Suprapubic skin (tissue), 4 donors: ENCODE results near the gene PTAFR. TPM values are rescaled to one million over a fixed set of nuclear protein-coding genes. Genes with fewer than 3 reads are reported as not detected.

Experiments used
- DNase-seq, 2 donors: peaks; one replicate each; pipeline ENCODE4 v3.0.0-alpha.2; 2019; ENCODE audit warnings: low spot score in 2 of 2
- H3K27ac ChIP-seq: fragments of 200-600 bp; sonication (generic); one replicate; pipeline ENCODE4 v1.5.1; 2019
- H3K27me3 ChIP-seq: fragments of 200-600 bp; sonication (generic); one replicate; pipeline ENCODE4 v1.5.1; 2019
- H3K36me3 ChIP-seq: fragments of 200-600 bp; sonication (generic); one replicate; pipeline ENCODE4 v1.5.1; 2019
- H3K4me1 ChIP-seq: fragments of 200-600 bp; sonication (generic); one replicate; pipeline ENCODE4 v1.5.1; 2019
- H3K4me3 ChIP-seq: fragments of 200-600 bp; sonication (generic); one replicate; pipeline ENCODE4 v1.5.1; 2019; ENCODE audit warnings: mild to moderate bottlenecking
- H3K9me3 ChIP-seq: fragments of 200-600 bp; sonication (generic); one replicate; pipeline ENCODE4 v1.5.1; 2019
- EP300 ChIP-seq: sonication (generic); formaldehyde crosslinking; IDR thresholded peaks from one replicate; pipeline ENCODE4 v1.6.1; 2017; ENCODE audit warnings: antibody characterized with exemption
- POLR2A ChIP-seq, 2 donors: fragments of 450-650 bp; IDR thresholded peaks; one replicate each; pipeline ENCODE4 v1.6.1; 2017; ENCODE audit warnings: antibody characterized with exemption in 2 of 2, mild to moderate bottlenecking in 2 of 2, moderate library complexity in 2 of 2
- POLR2AphosphoS5 ChIP-seq, 3 donors: sonication (generic); formaldehyde crosslinking; IDR thresholded peaks; one replicate each; pipeline ENCODE4 v1.6.1; 2017; ENCODE audit warnings: antibody characterized with exemption in 3 of 3
- WGBS: methylation state at CpG from one replicate; pipeline ENCODE4 v1.1.5; 2018; 5-methylcytosine and 5-hydroxymethylcytosine counted together
- total RNA-seq, 4 donors: library from RNA; depleted of rRNA; stranded (reverse); fragments of >200 nt; gene quantifications; one replicate each; pipeline ENCODE4 v1.1.0, GENCODE V29; 2016
- TF ChIP-seq, protein P1 (sequence below), 2 donors: fragments of 200-600 bp in 1 of 2; fragments of 450-650 bp in 1 of 2; sonication (generic) in 1 of 2; IDR thresholded peaks; one replicate each; pipeline ENCODE4 v1.5.1; 2016 to 2019; ENCODE audit warnings: antibody characterized with exemption in 2 of 2, mild to moderate bottlenecking in 1 of 2, moderate library complexity in 1 of 2

Gene PTAFR
- total RNA-seq, 4 donors from 2014 or later: 3.3 to 6.8 (median 5.5) TPM

DNA sequence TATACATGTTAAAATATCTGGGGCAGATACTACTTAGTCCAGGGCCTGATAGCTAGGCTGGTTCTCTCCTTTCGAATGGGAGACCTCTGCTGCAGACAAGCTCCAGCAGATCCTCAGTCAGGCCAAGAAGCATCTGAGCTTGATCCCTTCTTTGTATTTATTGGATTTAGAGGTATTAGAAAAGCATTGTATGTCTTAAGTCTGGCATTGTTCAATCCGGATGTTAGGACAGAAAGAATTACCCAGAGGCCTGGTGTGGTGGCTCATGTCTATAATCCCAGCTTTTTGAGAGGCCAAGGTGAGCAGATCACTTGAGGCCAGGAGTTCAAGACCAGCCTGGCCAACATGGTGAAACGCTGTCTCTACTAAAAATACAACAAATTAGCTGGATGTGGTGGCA is 66.9 kb downstream of the PTAFR start:
- TF ChIP-seq POLR2AphosphoS5 (IDR thresholded peaks at IDR 0.05) (no peak), POLR2A (IDR thresholded peaks at IDR 0.05) (no peak), EP300 (no peak)
- TF ChIP-seq, protein P1, sequence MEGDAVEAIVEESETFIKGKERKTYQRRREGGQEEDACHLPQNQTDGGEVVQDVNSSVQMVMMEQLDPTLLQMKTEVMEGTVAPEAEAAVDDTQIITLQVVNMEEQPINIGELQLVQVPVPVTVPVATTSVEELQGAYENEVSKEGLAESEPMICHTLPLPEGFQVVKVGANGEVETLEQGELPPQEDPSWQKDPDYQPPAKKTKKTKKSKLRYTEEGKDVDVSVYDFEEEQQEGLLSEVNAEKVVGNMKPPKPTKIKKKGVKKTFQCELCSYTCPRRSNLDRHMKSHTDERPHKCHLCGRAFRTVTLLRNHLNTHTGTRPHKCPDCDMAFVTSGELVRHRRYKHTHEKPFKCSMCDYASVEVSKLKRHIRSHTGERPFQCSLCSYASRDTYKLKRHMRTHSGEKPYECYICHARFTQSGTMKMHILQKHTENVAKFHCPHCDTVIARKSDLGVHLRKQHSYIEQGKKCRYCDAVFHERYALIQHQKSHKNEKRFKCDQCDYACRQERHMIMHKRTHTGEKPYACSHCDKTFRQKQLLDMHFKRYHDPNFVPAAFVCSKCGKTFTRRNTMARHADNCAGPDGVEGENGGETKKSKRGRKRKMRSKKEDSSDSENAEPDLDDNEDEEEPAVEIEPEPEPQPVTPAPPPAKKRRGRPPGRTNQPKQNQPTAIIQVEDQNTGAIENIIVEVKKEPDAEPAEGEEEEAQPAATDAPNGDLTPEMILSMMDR (IDR thresholded peaks at IDR 0.05): no peak
- Histone ChIP-seq H3K27me3 (no peaks in the 10 kb centered on the region), H3K9me3 (no peaks in the 10 kb centered on the region), H3K27ac (no peak overlapping the region), H3K4me1 (peaks cover 5% of the 10 kb centered on the region), H3K36me3 (no peaks in the 10 kb centered on the region), H3K4me3 (no peak overlapping the region)
- DNase-seq: no peak
- 93% methylated on average over 3 of the region's 3 CpGs for WGBS

DNA sequence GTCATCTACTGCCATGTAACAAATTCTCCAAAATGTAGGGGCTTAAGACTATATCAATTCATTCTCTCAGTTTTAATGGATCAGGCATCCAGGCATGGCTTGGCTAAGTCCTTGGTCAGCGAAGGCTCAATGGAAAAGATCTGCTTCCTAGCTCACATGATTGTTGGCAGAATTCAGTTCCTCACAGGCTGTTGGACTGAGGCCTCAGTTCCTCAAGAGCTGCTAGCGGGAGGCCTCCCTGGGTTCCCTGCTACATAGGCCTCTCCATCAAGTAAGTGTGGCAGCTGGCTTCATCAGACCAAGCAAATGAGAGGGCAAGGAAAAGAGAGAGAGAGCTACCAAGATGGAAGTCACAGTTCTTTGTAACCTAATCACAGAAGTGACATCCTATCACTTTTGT is 68.5 kb downstream of the PTAFR start:
- 83% methylated on average over 2 of the region's 2 CpGs for WGBS
- TF ChIP-seq EP300 (no peak), POLR2AphosphoS5 (IDR thresholded peaks at IDR 0.05) (no peak), POLR2A (IDR thresholded peaks at IDR 0.05) (no peak)
- TF ChIP-seq, protein P1 (IDR thresholded peaks at IDR 0.05): no peak
- Histone ChIP-seq H3K4me1 (peaks cover 6% of the 10 kb centered on the region), H3K9me3 (no peaks in the 10 kb centered on the region), H3K4me3 (no peak overlapping the region), H3K27me3 (no peaks in the 10 kb centered on the region), H3K27ac (no peak overlapping the region), H3K36me3 (no peaks in the 10 kb centered on the region)
- DNase-seq: peak in 1 of 2 donors; percentile 24

DNA sequence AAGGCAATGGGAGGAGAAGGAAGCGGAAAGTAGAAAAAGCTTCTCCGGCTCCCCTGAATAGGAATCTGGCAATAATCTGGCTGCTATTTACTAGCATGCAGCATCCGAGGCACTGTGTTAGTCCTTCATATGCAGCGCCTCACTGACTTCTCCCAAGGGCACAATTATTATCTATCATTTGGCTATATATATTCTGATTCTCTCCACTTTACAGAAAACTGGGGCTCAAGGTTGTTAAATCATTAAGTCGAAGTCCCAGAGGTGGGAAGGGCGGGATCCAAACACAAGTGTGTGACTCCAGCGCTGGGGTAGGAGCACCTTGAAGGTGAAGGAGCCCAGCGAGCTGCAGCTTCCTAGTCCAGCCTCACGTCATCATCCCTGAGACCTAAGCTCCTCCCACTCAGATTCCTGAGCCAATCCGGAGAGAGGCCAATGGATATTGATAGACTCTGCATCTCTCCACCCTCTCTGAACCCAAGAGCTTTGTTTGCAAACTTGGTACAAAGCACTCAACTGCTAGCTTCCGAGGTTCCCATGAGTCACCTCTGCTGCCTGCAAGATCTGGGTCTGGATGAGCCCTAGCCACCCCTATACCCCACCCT is 71.5 kb downstream of the PTAFR start:
- Histone ChIP-seq H3K9me3 (no peaks in the 10 kb centered on the region), H3K4me3 (peak overlapping the region; percentile 23), H3K4me1 (peaks cover 6% of the 10 kb centered on the region), H3K36me3 (no peaks in the 10 kb centered on the region), H3K27me3 (no peaks in the 10 kb centered on the region), H3K27ac (no peak overlapping the region)
- no peak for TF ChIP-seq EP300
- TF ChIP-seq POLR2A (IDR thresholded peaks at IDR 0.05): no peak
- no peak for TF ChIP-seq POLR2AphosphoS5 (IDR thresholded peaks at IDR 0.05)
- TF ChIP-seq, protein P1 (IDR thresholded peaks at IDR 0.05): no peak
- no peak for DNase-seq
- WGBS: 31% methylated on average over 11 of the region's 11 CpGs

DNA sequence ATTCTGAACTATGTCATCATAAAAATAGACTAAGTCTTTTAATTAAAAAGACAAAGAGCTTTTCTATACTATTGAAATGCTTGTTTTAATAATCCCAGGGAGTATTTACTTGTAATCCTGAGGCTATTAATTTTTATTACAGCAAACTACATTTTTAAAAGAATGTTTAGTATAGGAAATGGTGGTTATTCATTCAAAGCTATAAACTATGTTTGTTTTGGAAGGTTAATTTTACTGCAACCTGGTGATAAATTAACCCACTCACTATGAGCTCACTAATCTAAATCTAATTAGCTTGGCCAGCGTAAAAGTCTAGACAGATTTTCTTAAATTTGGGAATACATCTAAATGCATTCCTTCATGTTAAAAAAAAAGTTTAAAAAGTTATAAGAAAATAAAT is 74.3 kb downstream of the PTAFR start:
- no peak for DNase-seq
- Histone ChIP-seq H3K9me3 (no peaks in the 10 kb centered on the region), H3K36me3 (no peaks in the 10 kb centered on the region), H3K27me3 (no peaks in the 10 kb centered on the region), H3K27ac (no peak overlapping the region), H3K4me3 (no peak overlapping the region), H3K4me1 (peaks cover 6% of the 10 kb centered on the region)
- no peak for TF ChIP-seq POLR2A (IDR thresholded peaks at IDR 0.05)
- TF ChIP-seq, protein P1 (IDR thresholded peaks at IDR 0.05): no peak
- no peak for TF ChIP-seq POLR2AphosphoS5 (IDR thresholded peaks at IDR 0.05)
- TF ChIP-seq EP300: no peak
- 93% methylated on average over 1 of the region's 1 CpG for WGBS

DNA sequence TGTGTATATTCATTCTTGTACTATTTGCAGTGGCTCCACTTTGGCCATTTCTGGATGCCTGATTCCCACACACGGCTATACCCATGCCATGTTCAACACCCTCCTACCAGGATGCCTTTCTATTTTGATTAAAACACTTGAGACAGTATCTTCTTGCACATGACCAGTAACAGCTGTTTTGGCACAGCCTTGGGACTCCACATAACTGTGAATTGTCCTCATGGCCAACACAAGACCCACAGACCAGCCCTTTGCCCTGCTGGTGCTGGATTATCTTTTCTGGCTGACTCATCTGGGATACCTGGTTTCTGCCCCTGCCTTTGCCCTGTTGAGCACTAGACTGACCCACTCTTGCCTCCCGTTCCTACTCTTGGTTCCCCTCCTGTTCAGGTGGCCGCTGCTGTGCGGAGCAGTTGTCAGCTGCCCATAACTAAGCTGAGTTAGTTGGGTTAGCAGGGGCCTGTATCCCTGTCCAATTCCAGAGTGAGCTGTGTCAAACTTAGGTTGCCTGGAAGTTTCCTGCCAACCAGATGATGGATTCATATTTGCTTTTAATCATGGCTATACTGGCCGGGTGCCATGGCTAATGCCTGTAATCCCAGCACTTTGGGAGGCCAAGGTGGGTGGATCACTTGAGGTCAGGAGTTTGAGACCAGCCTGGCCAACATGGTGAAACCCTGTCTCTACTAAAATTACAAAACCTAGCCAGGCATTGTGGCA is 77.3 kb downstream of the PTAFR start:
- no peak overlapping the region for H3K4me3 ChIP-seq
- H3K27ac ChIP-seq: no peak overlapping the region
- H3K27me3 ChIP-seq: no peaks in the 10 kb centered on the region
- DNase-seq: no peak
- no peaks in the 10 kb centered on the region for H3K36me3 ChIP-seq
- H3K4me1 ChIP-seq: no peaks in the 10 kb centered on the region
- no peaks in the 10 kb centered on the region for H3K9me3 ChIP-seq
- TF ChIP-seq POLR2AphosphoS5 (IDR thresholded peaks at IDR 0.05) (no peak), POLR2A (IDR thresholded peaks at IDR 0.05) (no peak), EP300 (no peak)
- TF ChIP-seq, protein P1 (IDR thresholded peaks at IDR 0.05): no peak
- WGBS: 97% methylated on average over 5 of the region's 5 CpGs
